Transverse colon (tissue), 4 donors: ENCODE data around the gene TEDDM1. TPM values are rescaled to one million over a fixed set of nuclear protein-coding genes. Genes with fewer than 3 reads are reported as not detected.

ENCODE experiments used
- DNase-seq: peaks from one replicate; pipeline ENCODE4 v3.0.0-alpha.2; 2019
- H3K27ac ChIP-seq, 4 donors: fragments of 200-600 bp; sonication (generic); 2 replicates each; pipeline ENCODE4 v1.5.1; 2016 to 2018; ENCODE audit warnings: inconsistent platforms in 4 of 4
- H3K27me3 ChIP-seq: fragments of 200-600 bp; sonication (generic); 2 replicates; pipeline ENCODE4 v1.5.1; 2017; ENCODE audit warnings: inconsistent platforms
- H3K36me3 ChIP-seq, 4 donors: fragments of 200-600 bp; sonication (generic); 2 replicates each; pipeline ENCODE4 v1.5.1; 2017 to 2019; ENCODE audit warnings: inconsistent platforms in 4 of 4
- H3K4me1 ChIP-seq, 4 donors: fragments of 200-600 bp; sonication (generic); 2 replicates each; pipeline ENCODE4 v1.5.1; 2017 to 2020; ENCODE audit warnings: inconsistent platforms in 4 of 4
- H3K4me3 ChIP-seq, 4 donors: fragments of 200-600 bp; sonication (generic); 1 replicate in 1 of 4; 2 replicates in 3 of 4; pipeline versions ENCODE4 v1.5.1 to v1.6.1; 2017 to 2019; ENCODE audit warnings: inconsistent platforms in 4 of 4
- H3K9me3 ChIP-seq, 2 donors: fragments of 200-600 bp; sonication (generic); 2 replicates each; pipeline ENCODE4 v1.5.1; 2017 to 2019; ENCODE audit warnings: inconsistent platforms in 2 of 2
- EP300 ChIP-seq: sonication (generic); formaldehyde crosslinking; IDR thresholded peaks from one replicate; pipeline ENCODE4 v1.6.1; 2017; ENCODE audit warnings: antibody characterized with exemption, low read depth
- POLR2A ChIP-seq: fragments of 450-650 bp; IDR thresholded peaks from one replicate; pipeline ENCODE4 v1.6.1; 2016; ENCODE audit warnings: antibody characterized with exemption, mild to moderate bottlenecking, moderate library complexity
- POLR2AphosphoS5 ChIP-seq, 3 donors: sonication (generic); formaldehyde crosslinking; IDR thresholded peaks; one replicate each; pipeline ENCODE4 v1.6.1; 2016; ENCODE audit warnings: antibody characterized with exemption in 3 of 3
- WGBS, 2 donors: methylation state at CpG; one replicate each; pipeline ENCODE4 v1.1.5; 2018; ENCODE audit warnings: low coverage in 1 of 2; 5-methylcytosine and 5-hydroxymethylcytosine counted together
- in situ Hi-C, 4 donors: fragments of 200-750 bp; cut with MboI; loops; one replicate each; pipeline versions ENCODE4 v1.15.0 to v1.15.1; 2017; ENCODE audit warnings: low sequenced_read_pairs in 3 of 4, low pct_ligation_motif_present in 1 of 4, low pct_unique_long_range_greater_than_20kb in 1 of 4
- intact Hi-C: fragments of 100-400 bp; cut with DNase I; formaldehyde crosslinking; loops from one replicate; pipeline ENCODE4 v1.15.1; 2023; ENCODE audit warnings: low total_unique reads
- total RNA-seq, 4 donors: library from RNA; depleted of rRNA; stranded (reverse); fragments of >200 nt; gene quantifications; one replicate each; pipeline ENCODE4 v1.1.0, GENCODE V29; 2016
- TF ChIP-seq, protein P1 (sequence below), 5 experiments: fragments of 200-600 bp in 3 of 5; fragments of 450-650 bp in 2 of 5; sonication (generic) in 3 of 5; IDR thresholded peaks; 1 replicate in 2 of 5; 2 replicates in 3 of 5; pipeline ENCODE4 v1.5.1; 2016 to 2017; ENCODE audit warnings: antibody characterized with exemption in 5 of 5, inconsistent platforms in 3 of 5, mild to moderate bottlenecking in 2 of 5, moderate library complexity in 1 of 5

Gene TEDDM1
- total RNA-seq, 4 donors from 2014 or later, result not detected

DNA sequence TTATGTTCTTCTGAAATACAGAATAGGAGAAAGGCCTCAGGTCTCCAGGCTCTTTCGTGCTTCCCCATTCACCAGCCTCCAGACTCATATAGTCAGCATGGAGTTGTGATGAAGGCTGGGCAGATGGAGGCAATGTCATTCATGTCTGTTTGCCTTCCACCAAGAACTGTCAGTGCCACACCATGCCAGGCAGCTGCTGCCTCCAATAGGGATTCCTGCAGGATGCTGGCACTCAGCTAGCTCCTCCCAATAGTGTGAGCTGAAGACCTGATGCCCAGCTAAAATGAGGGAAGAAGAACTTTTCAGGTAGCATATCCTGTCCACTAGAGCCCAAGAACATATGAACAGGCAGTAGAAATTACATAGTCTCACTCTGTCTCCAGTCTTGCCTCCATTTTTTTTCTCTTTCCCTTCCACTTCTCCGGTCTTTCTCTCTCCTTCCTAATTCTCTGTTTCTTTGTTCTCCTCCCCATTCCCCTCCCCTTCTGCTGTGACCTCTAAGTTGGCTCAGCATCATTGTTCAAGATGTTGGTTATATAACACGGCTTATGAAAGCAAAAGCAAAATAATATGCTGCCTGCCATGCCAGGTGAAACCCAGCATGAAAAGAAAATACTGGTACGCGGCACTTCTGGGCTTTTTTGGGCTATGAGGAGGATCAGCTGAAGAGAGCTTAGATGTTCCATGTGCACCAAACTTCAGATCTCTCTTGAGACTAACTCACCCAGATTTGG is 26.2 kb downstream of the TEDDM1 start:
- DNase-seq, result no peak
- Histone ChIP-seq H3K36me3 (no peaks in the 10 kb centered on the region), H3K4me1 (no peaks in the 10 kb centered on the region), H3K27me3 (no peaks in the 10 kb centered on the region), H3K9me3 (no peaks in the 10 kb centered on the region), H3K4me3 (no peak overlapping the region), H3K27ac (no peak overlapping the region)
- in situ Hi-C loops (no loop called here), intact Hi-C loops (no loop called here)
- TF ChIP-seq POLR2AphosphoS5 (IDR thresholded peaks at IDR 0.05) (no peak), POLR2A (no peak), EP300 (no peak)
- WGBS, 2 donors, result 74 to 78% methylated on average over 4 to 5 of the region's 5 CpGs

DNA sequence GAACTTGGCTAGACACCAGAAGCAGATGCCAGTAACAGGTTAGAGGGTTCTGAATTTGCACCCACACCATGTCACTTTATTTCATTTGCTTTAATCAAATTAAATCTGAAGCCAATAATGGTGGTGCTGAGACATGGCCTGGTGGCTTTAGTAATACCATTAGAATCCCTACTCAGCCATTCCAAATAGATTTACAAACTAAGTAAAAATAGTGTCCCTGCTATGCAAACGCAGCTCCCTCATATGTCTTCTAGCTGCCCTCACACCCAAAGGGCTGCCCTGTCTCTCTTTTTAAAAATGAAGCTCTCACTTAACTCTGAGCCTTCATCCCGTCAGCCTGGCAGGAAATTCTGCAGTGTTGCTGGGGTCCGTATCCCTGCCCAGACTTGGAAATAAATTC is 29.9 kb downstream of the TEDDM1 start:
- WGBS, 2 donors, result 58 to 73% methylated on average over 3 of the region's 3 CpGs
- no peaks in the 10 kb centered on the region for H3K9me3 ChIP-seq
- no peaks in the 10 kb centered on the region for H3K27me3 ChIP-seq
- H3K4me3 ChIP-seq, result no peak overlapping the region
- TF ChIP-seq POLR2AphosphoS5 (IDR thresholded peaks at IDR 0.05) (no peak), EP300 (no peak), POLR2A (no peak)
- TF ChIP-seq, protein P1, sequence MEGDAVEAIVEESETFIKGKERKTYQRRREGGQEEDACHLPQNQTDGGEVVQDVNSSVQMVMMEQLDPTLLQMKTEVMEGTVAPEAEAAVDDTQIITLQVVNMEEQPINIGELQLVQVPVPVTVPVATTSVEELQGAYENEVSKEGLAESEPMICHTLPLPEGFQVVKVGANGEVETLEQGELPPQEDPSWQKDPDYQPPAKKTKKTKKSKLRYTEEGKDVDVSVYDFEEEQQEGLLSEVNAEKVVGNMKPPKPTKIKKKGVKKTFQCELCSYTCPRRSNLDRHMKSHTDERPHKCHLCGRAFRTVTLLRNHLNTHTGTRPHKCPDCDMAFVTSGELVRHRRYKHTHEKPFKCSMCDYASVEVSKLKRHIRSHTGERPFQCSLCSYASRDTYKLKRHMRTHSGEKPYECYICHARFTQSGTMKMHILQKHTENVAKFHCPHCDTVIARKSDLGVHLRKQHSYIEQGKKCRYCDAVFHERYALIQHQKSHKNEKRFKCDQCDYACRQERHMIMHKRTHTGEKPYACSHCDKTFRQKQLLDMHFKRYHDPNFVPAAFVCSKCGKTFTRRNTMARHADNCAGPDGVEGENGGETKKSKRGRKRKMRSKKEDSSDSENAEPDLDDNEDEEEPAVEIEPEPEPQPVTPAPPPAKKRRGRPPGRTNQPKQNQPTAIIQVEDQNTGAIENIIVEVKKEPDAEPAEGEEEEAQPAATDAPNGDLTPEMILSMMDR (IDR thresholded peaks at IDR 0.05), result no peak
- H3K4me1 ChIP-seq, result no peaks in the 10 kb centered on the region
- H3K27ac ChIP-seq, result no peak overlapping the region
- in situ Hi-C loops (no loop called here), intact Hi-C loops (no loop called here)
- no peak for DNase-seq
- no peaks in the 10 kb centered on the region for H3K36me3 ChIP-seq

- H3K4me1 ChIP-seq, result no peaks in the 10 kb centered on the region
- H3K27me3 ChIP-seq, result no peaks in the 10 kb centered on the region
- no peak for DNase-seq
- no peaks in the 10 kb centered on the region for H3K36me3 ChIP-seq
- in situ Hi-C loops (no loop called here), intact Hi-C loops (no loop called here)
- H3K4me3 ChIP-seq, result no peak overlapping the region
- TF ChIP-seq POLR2AphosphoS5 (IDR thresholded peaks at IDR 0.05), result no peak
- TF ChIP-seq, protein P1 (IDR thresholded peaks at IDR 0.05), result no peak
- no peak for TF ChIP-seq POLR2A
- TF ChIP-seq EP300, result no peak
- WGBS, 2 donors, result 73 to 75% methylated on average over 4 of the region's 4 CpGs
- H3K27ac ChIP-seq, result no peak overlapping the region
- no peaks in the 10 kb centered on the region for H3K9me3 ChIP-seq
Measured at GRCh38 chr1:182368903-182369302, 31.6 kb downstream of the TEDDM1 start.

- Histone ChIP-seq H3K9me3 (no peaks in the 10 kb centered on the region), H3K4me1 (no peaks in the 10 kb centered on the region), H3K27ac (no peak overlapping the region), H3K27me3 (no peaks in the 10 kb centered on the region), H3K4me3 (no peak overlapping the region), H3K36me3 (no peaks in the 10 kb centered on the region)
- WGBS, 2 donors, result 61 to 81% methylated on average over 3 to 4 of the region's 4 CpGs
- DNase-seq, result no peak
- TF ChIP-seq POLR2AphosphoS5 (IDR thresholded peaks at IDR 0.05) (no peak), EP300 (no peak), POLR2A (no peak)
- TF ChIP-seq, protein P1 (IDR thresholded peaks at IDR 0.05), result no peak
- in situ Hi-C loops (no loop called here), intact Hi-C loops (no loop called here)
Measured at GRCh38 chr1:182368358-182368757, 32.1 kb downstream of the TEDDM1 start.
